SK-N-SH treated with all-trans-retinoic acid at 6 μM for 48 hours (cell line): Measurements from ENCODE around the gene VSTM4.

ENCODE experiments used
- ARNTL ChIP-seq: fragments of 450-650 bp; formaldehyde crosslinking; IDR thresholded peaks from 2 replicates; pipeline ENCODE4 v1.5.0; 2020; ENCODE audit warnings: low read depth, mild to moderate bottlenecking, moderate library complexity, borderline replicate concordance
- BACH2 ChIP-seq: fragments of 250-450 bp; sonication (Bioruptor Pico); IDR thresholded peaks from 2 replicates; pipeline ENCODE4 v1.9.0; 2021; ENCODE audit warnings: mild to moderate bottlenecking, borderline replicate concordance
- CREB5 ChIP-seq: fragments of 250-450 bp; sonication (Bioruptor Pico); IDR thresholded peaks from 2 replicates; pipeline ENCODE4 v1.5.1; 2020; ENCODE audit warnings: low read depth, mild to moderate bottlenecking, moderate library complexity
- CSDC2 ChIP-seq: fragments of 250-450 bp; sonication (Bioruptor Pico); IDR thresholded peaks from 2 replicates; pipeline ENCODE4 v1.5.0; 2020; ENCODE audit warnings: mild to moderate bottlenecking, moderate library complexity
- ESRRG ChIP-seq: fragments of 250-450 bp; sonication (Bioruptor Pico); IDR thresholded peaks from 2 replicates; pipeline ENCODE4 v1.6.1; 2021; ENCODE audit warnings: mild to moderate bottlenecking
- GLIS3 ChIP-seq: fragments of 250-450 bp; sonication (Bioruptor Pico); IDR thresholded peaks from 2 replicates; pipeline ENCODE4 v1.5.0; 2020; ENCODE audit warnings: mild to moderate bottlenecking, moderate library complexity
- OSR1 ChIP-seq: fragments of 250-450 bp; sonication (Bioruptor Pico); IDR thresholded peaks from 2 replicates; pipeline ENCODE4 v1.8.0; 2022; ENCODE audit warnings: moderate library complexity, mild to moderate bottlenecking, inconsistent platforms
- SNAI2 ChIP-seq: fragments of 250-450 bp; sonication (Bioruptor Pico); IDR thresholded peaks from 2 replicates; pipeline ENCODE4 v1.5.0; 2020; ENCODE audit warnings: mild to moderate bottlenecking, moderate library complexity
- TSHZ2 ChIP-seq: fragments of 250-450 bp; sonication (Bioruptor Pico); IDR thresholded peaks from 2 replicates; pipeline ENCODE4 v1.5.0; 2020; ENCODE audit warnings: mild to moderate bottlenecking, moderate library complexity
- ZC3H10 ChIP-seq: fragments of 250-450 bp; sonication (Bioruptor Pico); IDR thresholded peaks from 2 replicates; pipeline ENCODE4 v1.5.1; 2021; ENCODE audit warnings: mild to moderate bottlenecking, moderate library complexity
- ZFP3 ChIP-seq: fragments of 250-450 bp; sonication (Bioruptor Pico); IDR thresholded peaks from 2 replicates; pipeline ENCODE4 v1.5.0; 2020; ENCODE audit warnings: mild to moderate bottlenecking, moderate library complexity
- ZNF8 ChIP-seq: fragments of 450-650 bp; formaldehyde crosslinking; IDR thresholded peaks from 2 replicates; pipeline ENCODE4 v1.5.0; 2020; ENCODE audit warnings: mild to moderate bottlenecking, moderate library complexity

- TF ChIP-seq SNAI2 (CRISPR knock-in tag) (no peak), ESRRG (CRISPR knock-in tag) (no peak), CSDC2 (CRISPR knock-in tag) (no peak), TSHZ2 (CRISPR knock-in tag) (no peak), ARNTL (CRISPR knock-in tag) (no peak), BACH2 (CRISPR knock-in tag) (no peak), OSR1 (CRISPR knock-in tag) (no peak), ZNF8 (CRISPR knock-in tag) (no peak), ZC3H10 (no peak), GLIS3 (CRISPR knock-in tag) (no peak), CREB5 (CRISPR knock-in tag) (no peak), ZFP3 (CRISPR knock-in tag) (no peak)
Observed at GRCh38 chr10:49149881-49150280, 34.6 kb upstream of the VSTM4 start.
